ENCODE measurements around the gene BMP6.

BMP6 gene

DNA sequence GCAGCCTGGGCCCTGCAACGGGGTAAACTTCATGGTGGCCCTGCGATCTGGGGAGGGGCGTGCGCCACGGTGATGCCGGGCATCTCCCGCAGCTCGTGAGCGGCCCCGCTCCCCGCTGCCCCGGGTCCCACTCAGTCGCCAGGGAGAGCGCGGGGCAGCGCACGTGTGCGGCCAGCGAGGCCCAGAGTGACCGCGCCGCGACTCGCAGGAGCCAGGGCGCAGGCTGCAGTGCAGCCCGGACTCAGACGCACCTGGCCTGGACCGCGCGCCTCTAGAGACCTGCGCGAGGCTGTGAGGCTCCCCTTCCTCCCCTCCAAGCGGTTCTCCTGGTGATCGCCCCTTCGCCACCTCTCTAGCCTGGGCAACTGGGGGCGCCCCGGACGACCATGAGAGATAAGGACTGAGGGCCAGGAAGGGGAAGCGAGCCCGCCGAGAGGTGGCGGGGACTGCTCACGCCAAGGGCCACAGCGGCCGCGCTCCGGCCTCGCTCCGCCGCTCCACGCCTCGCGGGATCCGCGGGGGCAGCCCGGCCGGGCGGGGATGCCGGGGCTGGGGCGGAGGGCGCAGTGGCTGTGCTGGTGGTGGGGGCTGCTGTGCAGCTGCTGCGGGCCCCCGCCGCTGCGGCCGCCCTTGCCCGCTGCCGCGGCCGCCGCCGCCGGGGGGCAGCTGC lies 652 bp downstream of the BMP6 start:
- H3K4me1 ChIP-seq (ENCODE audit: control insufficient read depth in 1 of 2, insufficient read depth in 1 of 2, low read depth in 1 of 2, low read length in 1 of 2) = peaks cover 60 to 61% of the 10 kb centered on the region in 2 experiments
- H3K27me3 ChIP-seq = peaks cover 86% of the 10 kb centered on the region
- H3K36me3 ChIP-seq = no peaks in the 10 kb centered on the region
- H3K27ac ChIP-seq = peak overlapping the region; percentile 66
- TF ChIP-seq, protein P1, sequence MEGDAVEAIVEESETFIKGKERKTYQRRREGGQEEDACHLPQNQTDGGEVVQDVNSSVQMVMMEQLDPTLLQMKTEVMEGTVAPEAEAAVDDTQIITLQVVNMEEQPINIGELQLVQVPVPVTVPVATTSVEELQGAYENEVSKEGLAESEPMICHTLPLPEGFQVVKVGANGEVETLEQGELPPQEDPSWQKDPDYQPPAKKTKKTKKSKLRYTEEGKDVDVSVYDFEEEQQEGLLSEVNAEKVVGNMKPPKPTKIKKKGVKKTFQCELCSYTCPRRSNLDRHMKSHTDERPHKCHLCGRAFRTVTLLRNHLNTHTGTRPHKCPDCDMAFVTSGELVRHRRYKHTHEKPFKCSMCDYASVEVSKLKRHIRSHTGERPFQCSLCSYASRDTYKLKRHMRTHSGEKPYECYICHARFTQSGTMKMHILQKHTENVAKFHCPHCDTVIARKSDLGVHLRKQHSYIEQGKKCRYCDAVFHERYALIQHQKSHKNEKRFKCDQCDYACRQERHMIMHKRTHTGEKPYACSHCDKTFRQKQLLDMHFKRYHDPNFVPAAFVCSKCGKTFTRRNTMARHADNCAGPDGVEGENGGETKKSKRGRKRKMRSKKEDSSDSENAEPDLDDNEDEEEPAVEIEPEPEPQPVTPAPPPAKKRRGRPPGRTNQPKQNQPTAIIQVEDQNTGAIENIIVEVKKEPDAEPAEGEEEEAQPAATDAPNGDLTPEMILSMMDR (IDR thresholded peaks at IDR 0.05) = no peak
- peak overlapping the region; percentile 71 to 79 for H3K4me3 ChIP-seq (ENCODE audit: low read depth in 1 of 2, low read length in 1 of 2)
- no peaks in the 10 kb centered on the region for H3K9me3 ChIP-seq

DNA sequence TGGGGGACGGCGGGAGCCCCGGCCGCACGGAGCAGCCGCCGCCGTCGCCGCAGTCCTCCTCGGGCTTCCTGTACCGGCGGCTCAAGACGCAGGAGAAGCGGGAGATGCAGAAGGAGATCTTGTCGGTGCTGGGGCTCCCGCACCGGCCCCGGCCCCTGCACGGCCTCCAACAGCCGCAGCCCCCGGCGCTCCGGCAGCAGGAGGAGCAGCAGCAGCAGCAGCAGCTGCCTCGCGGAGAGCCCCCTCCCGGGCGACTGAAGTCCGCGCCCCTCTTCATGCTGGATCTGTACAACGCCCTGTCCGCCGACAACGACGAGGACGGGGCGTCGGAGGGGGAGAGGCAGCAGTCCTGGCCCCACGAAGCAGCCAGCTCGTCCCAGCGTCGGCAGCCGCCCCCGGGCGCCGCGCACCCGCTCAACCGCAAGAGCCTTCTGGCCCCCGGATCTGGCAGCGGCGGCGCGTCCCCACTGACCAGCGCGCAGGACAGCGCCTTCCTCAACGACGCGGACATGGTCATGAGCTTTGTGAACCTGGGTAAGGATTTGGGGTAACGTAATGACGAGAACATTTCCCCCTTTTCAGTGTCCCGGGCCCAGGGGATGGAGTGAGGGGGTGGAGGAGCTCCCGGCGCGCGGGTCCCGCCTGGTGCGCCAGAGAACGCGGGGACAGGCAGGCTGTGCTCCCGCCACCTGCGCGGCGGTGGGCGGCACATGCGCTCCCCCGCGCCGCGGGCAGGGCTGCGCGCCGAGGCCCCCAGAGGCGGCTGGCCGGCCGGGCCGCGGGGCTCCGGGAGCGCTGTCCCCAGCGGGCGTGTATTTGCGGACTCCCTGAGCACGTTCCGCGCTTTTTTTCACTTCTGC lies 1.4 kb downstream of the BMP6 start:
- Histone ChIP-seq H3K36me3 (no peaks in the 10 kb centered on the region), H3K4me3 (ENCODE audit: low read depth in 1 of 2, low read length in 1 of 2) (peak overlapping the region; percentile 68 to 71), H3K27ac (peak overlapping the region; percentile 66), H3K9me3 (no peaks in the 10 kb centered on the region), H3K27me3 (peaks cover 93% of the 10 kb centered on the region), H3K4me1 (ENCODE audit: control insufficient read depth in 1 of 2, insufficient read depth in 1 of 2, low read depth in 1 of 2, low read length in 1 of 2) (peaks cover 52 to 57% of the 10 kb centered on the region in 2 experiments)
- TF ChIP-seq, protein P1 (IDR thresholded peaks at IDR 0.05) = no peak

DNA sequence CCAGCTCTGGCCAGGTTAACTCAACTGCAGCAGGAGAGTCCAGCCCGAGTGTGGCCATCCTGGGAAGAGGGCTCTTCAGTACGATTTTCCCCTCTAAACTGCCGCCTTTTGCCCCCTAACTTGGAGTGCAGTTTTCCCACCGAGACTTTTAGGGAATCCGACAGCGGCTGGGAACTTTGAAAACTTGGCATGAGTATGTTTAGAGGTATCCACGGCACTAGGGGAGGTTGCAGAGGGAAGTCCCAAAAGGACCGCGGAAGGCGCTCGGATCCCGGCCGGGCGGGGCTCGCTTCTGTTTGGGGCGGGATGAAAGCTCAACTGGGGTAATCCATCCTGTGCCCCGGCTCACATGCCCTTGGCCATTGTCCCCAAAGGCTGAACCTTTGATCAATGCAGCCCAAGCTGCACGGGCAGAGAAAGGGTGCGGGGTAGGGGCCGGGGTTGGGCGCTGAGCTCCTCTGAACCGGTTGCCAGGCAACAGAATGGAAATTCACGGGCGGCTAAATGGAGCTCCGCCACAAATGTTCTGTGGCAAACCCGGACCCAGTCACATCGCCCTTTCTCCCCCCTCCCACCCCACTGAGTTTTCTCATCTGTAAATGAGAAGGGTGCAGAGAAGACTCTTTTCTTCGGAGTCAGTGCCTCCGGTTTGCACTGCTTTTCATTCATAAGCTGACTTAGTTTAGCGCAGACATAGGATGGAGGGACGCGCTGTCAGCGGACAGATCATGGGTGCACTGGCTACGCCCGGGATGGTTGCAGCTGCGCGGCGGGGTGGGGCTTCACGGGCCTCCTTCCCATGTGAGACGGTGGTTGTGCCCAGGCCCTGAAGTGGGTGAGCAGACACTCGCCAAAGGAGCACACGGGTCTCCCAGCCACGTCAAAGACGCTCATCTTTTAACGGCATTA lies 2.3 kb downstream of the BMP6 start:
- Histone ChIP-seq H3K4me3 (ENCODE audit: low read depth in 1 of 2, low read length in 1 of 2) (peak overlapping the region; percentile 68 to 71), H3K9me3 (no peaks in the 10 kb centered on the region), H3K27ac (peak overlapping the region; percentile 14), H3K27me3 (peaks cover 100% of the 10 kb centered on the region), H3K36me3 (no peaks in the 10 kb centered on the region), H3K4me1 (ENCODE audit: control insufficient read depth in 1 of 2, insufficient read depth in 1 of 2, low read depth in 1 of 2, low read length in 1 of 2) (peaks cover 44 to 49% of the 10 kb centered on the region in 2 experiments)
- TF ChIP-seq, protein P1 (IDR thresholded peaks at IDR 0.05) = no peak

DNA sequence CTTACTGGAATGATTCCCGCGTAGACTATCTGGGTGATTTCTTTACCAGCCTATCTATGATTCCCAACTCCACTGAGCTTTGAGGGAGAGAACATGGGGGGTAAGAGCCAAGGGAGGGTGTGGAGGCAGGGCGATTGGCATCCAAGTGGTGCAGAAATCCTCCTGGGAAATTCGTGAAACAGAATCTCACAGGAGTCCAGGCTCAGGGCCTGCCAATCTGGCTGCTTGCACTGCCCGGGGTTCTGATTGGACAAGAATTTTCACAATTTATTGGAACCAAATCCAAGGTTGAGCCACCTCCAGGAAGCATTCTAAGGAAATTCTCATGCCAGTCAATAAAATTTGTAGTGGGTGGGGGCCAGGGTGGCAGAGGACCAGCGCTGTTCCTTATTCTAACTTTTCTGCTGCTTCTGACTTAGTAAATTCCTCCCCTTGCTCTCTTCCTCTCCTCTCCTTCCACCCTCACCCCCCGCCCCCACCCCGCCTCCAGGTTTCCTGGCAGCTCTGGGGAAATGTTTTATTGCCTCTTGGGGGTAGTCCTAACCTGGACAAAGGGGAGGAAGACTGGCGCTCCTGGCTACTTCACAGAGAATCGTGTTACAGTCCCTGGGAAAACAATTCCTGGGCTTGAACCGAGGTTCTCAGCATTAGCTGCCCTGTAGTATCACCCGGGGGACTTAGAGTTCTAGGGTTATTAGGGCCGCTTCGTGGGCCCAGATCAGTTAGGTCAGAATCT lies 3.1 kb downstream of the BMP6 start:
- TF ChIP-seq, protein P1 (IDR thresholded peaks at IDR 0.05) = no peak
- Histone ChIP-seq H3K9me3 (no peaks in the 10 kb centered on the region), H3K4me1 (ENCODE audit: control insufficient read depth in 1 of 2, insufficient read depth in 1 of 2, low read depth in 1 of 2, low read length in 1 of 2) (peaks cover 43 to 48% of the 10 kb centered on the region in 2 experiments), H3K4me3 (ENCODE audit: low read depth in 1 of 2, low read length in 1 of 2) (peak overlapping the region in 1 of 2 experiments; percentile 68), H3K36me3 (no peaks in the 10 kb centered on the region), H3K27ac (no peak overlapping the region), H3K27me3 (peaks cover 100% of the 10 kb centered on the region)
